ENCODE measurements around the gene CBFA2T3.

CBFA2T3 gene

GRCh38 chr16:88854306-88855111 lies 122.5 kb downstream of the CBFA2T3 start:
- H3K79me2 ChIP-seq (ENCODE audit: insufficient read depth, low read length) = no peaks in the 10 kb centered on the region
- H3K36me3 ChIP-seq (ENCODE audit: insufficient read depth, low read length) = no peaks in the 10 kb centered on the region
- no peak for TF ChIP-seq EZH2phosphoT487 (IDR thresholded peaks at IDR 0.05; ENCODE audit: borderline replicate concordance)
- no peak for TF ChIP-seq CTCF (conservative IDR thresholded peaks at IDR 0.05; ENCODE audit: low read length)
- no peaks in the 10 kb centered on the region for H3F3A ChIP-seq (ENCODE audit: low read depth)
- H3K4me2 ChIP-seq (ENCODE audit: low read depth, low read length, poor library complexity, severe bottlenecking) = peak overlapping the region; percentile 37
- no peak overlapping the region for H3K4me3 ChIP-seq (ENCODE audit: low read length, poor library complexity, severe bottlenecking)
- H3K4me1 ChIP-seq (ENCODE audit: insufficient read depth, low read length, poor library complexity, severe bottlenecking) = peaks cover 14% of the 10 kb centered on the region
- H3K9me2 ChIP-seq (replicated peaks; ENCODE audit: low read depth, low read length) = no peaks in the 10 kb centered on the region
- H3K27me3 ChIP-seq (ENCODE audit: insufficient read depth, low read length, poor library complexity, severe bottlenecking) = no peaks in the 10 kb centered on the region
- H2AFZ ChIP-seq (ENCODE audit: low read length) = no peak overlapping the region
- H3K9me3 ChIP-seq (ENCODE audit: insufficient read depth, low read depth, low read length) = no peaks in the 10 kb centered on the region
- H3K9ac ChIP-seq (ENCODE audit: low read depth, low read length, poor library complexity, severe bottlenecking) = no peak overlapping the region
- no peaks in the 10 kb centered on the region for H4K20me1 ChIP-seq (ENCODE audit: insufficient read depth, low read length, poor library complexity, severe bottlenecking)

DNA sequence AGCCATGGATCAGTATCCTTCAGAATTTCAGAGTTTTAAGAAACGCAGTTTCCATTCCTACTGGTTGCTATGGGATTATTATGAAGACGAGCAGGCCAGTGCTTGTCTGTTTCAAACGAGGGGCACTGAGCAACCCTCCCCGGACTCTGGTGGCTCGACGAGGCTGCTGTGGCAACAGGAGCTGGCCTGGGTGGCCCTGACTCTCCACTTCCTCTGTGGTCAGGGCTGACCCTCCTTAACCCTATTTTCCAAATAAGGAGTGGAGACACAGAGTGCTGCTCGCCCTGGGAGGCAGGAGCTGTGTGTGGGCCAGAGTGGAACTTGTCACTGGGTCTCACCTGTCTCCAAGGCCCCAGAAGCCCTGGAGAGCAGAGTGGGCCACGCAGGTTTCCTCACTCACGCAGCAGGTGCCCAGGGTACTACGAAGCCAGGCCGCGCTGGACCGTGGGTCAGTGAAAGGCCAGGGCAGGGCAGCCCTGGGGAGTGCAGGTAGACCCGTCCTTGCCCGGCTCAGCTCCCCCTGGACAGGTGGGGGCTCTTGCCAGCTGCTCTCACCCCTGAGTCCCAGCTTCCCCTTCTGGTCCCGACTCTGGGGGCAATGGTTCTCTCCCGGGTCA lies 123.6 kb downstream of the CBFA2T3 start:
- Histone ChIP-seq H4K20me1 (ENCODE audit: insufficient read depth, low read length, poor library complexity, severe bottlenecking) (no peaks in the 10 kb centered on the region), H3K4me1 (ENCODE audit: insufficient read depth, low read length, poor library complexity, severe bottlenecking) (peaks cover 14% of the 10 kb centered on the region), H3K9ac (ENCODE audit: low read depth, low read length, poor library complexity, severe bottlenecking) (no peak overlapping the region), H3F3A (ENCODE audit: low read depth) (no peaks in the 10 kb centered on the region), H3K9me3 (ENCODE audit: insufficient read depth, low read depth, low read length) (no peaks in the 10 kb centered on the region), H3K4me3 (ENCODE audit: low read length, poor library complexity, severe bottlenecking) (no peak overlapping the region), H3K36me3 (ENCODE audit: insufficient read depth, low read length) (no peaks in the 10 kb centered on the region), H3K27me3 (ENCODE audit: insufficient read depth, low read length, poor library complexity, severe bottlenecking) (no peaks in the 10 kb centered on the region), H2AFZ (ENCODE audit: low read length) (no peak overlapping the region), H3K79me2 (ENCODE audit: insufficient read depth, low read length) (no peaks in the 10 kb centered on the region), H3K4me2 (ENCODE audit: low read depth, low read length, poor library complexity, severe bottlenecking) (no peak overlapping the region), H3K9me2 (replicated peaks; ENCODE audit: low read depth, low read length) (no peaks in the 10 kb centered on the region)
- no peak for TF ChIP-seq EZH2phosphoT487 (IDR thresholded peaks at IDR 0.05; ENCODE audit: borderline replicate concordance)
- no peak for TF ChIP-seq CTCF (conservative IDR thresholded peaks at IDR 0.05; ENCODE audit: low read length)

GRCh38 chr16:88851616-88852015 lies 125.4 kb downstream of the CBFA2T3 start:
- H3K4me1 ChIP-seq (ENCODE audit: insufficient read depth, low read length, poor library complexity, severe bottlenecking) = peaks cover 14% of the 10 kb centered on the region
- H3K4me2 ChIP-seq (ENCODE audit: low read depth, low read length, poor library complexity, severe bottlenecking) = no peak overlapping the region
- H3K9me2 ChIP-seq (replicated peaks; ENCODE audit: low read depth, low read length) = no peaks in the 10 kb centered on the region
- no peaks in the 10 kb centered on the region for H3K9me3 ChIP-seq (ENCODE audit: insufficient read depth, low read depth, low read length)
- H4K20me1 ChIP-seq (ENCODE audit: insufficient read depth, low read length, poor library complexity, severe bottlenecking) = no peaks in the 10 kb centered on the region
- TF ChIP-seq EZH2phosphoT487 (IDR thresholded peaks at IDR 0.05; ENCODE audit: borderline replicate concordance) (no peak), CTCF (conservative IDR thresholded peaks at IDR 0.05; ENCODE audit: low read length) (no peak)
- H3K36me3 ChIP-seq (ENCODE audit: insufficient read depth, low read length) = no peaks in the 10 kb centered on the region
- H3F3A ChIP-seq (ENCODE audit: low read depth) = no peaks in the 10 kb centered on the region
- no peak overlapping the region for H3K4me3 ChIP-seq (ENCODE audit: low read length, poor library complexity, severe bottlenecking)
- no peak overlapping the region for H3K9ac ChIP-seq (ENCODE audit: low read depth, low read length, poor library complexity, severe bottlenecking)
- H3K27me3 ChIP-seq (ENCODE audit: insufficient read depth, low read length, poor library complexity, severe bottlenecking) = no peaks in the 10 kb centered on the region
- no peaks in the 10 kb centered on the region for H3K79me2 ChIP-seq (ENCODE audit: insufficient read depth, low read length)
- no peak overlapping the region for H2AFZ ChIP-seq (ENCODE audit: low read length)

All from Loucy (cell line).